Pulmonary artery endothelial cell (primary cell): Measurements from ENCODE around the gene CYP21A2. TPM values are rescaled to one million over a fixed set of nuclear protein-coding genes. Genes with fewer than 3 reads are reported as not detected.

ENCODE experiments used
- DNase-seq: peaks from one replicate; pipeline ENCODE4 v3.0.0-alpha.2; 2011; ENCODE audit warnings: low read depth, low spot score
- total RNA-seq: library from RNA; depleted of rRNA; stranded (reverse); fragments of >200 nt; gene quantifications from 2 replicates; pipeline ENCODE4 v1.2.3, GENCODE V29; 2014

Gene CYP21A2
- total RNA-seq, 1 donor from 2014 or later: not detected

DNA sequence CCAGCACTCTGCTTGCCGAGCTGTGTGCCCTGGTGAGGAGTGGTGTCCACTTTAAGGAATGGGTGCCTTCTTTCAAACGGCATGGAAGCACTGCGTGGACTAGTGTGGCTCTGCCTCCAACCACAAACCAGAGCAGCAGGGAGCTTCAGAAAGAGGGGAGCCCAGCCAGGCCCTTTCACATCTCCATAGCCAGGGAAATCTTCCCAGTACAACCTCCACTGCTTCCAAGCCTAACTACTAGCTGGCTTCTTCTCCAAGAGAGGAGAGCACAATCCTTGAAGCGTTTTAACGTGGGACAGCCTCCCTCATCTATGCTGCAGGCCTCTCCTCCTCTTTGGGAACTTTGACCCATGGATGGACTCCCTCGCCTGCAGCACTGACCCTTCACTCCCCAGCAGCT, 44.3 kb downstream of the CYP21A2 start:
- no peak for DNase-seq

DNA sequence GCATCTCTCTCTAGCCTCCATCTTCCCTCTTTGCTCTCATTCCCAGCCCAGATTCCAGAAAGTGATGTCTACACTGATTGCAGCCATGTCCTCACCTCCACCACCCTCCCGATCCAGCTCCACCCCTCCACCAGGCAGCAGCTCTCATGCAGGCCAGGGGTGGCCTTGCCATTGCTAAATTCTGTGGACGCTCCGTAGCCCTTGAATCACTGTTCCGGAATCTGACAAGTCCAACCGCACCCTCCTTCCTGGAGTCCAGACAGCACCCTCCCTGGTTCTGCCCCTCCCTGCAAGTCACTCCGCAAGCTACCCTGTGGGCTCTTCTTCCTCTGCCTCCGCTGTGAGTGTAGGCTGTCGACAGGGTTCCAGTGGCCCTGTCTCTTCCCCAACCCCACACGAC, 44.7 kb downstream of the CYP21A2 start:
- no peak for DNase-seq

GRCh38 chr6:32083812-32084768, 45.9 kb downstream of the CYP21A2 start:
- no peak for DNase-seq

- no peak for DNase-seq
Observed at GRCh38 chr6:32084780-32085179, 46.6 kb downstream of the CYP21A2 start.

DNA sequence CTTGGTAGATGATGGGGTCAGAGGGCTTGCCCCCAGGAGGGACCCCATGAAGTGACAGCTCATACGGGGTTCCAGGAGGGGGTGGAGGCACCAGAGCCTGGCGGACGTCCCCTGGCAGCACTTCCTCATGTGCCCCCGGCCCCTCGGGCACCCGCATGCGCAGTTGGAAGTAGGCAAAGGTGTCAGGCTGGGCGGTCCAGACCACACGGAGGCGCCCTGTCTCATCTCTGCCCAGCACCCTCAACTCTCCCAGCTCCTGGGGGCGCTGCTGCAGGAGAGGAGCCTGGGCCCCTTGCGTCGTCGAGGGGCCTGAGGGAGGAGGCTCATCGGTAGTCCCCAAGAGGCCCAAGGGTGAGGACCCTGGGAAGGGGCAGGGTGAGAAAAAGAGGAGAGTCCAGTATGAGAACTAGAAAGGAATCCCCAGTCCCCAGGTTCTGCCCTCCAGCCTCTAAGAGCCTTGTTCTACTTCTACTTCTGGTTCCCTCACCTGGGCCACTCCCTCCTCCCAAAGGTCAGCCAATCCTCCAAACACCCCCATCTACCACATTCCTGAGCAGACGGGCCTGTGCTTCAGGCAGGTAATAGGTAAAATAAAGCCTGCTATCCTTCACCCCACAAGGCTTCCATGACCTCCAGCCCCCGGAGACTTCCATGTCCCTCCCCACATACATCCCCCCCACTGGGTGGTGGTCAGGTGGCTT, 47.7 kb downstream of the CYP21A2 start:
- no peak for DNase-seq

- no peak for DNase-seq
Observed at GRCh38 chr6:32086661-32087573, 48.7 kb downstream of the CYP21A2 start.

DNA sequence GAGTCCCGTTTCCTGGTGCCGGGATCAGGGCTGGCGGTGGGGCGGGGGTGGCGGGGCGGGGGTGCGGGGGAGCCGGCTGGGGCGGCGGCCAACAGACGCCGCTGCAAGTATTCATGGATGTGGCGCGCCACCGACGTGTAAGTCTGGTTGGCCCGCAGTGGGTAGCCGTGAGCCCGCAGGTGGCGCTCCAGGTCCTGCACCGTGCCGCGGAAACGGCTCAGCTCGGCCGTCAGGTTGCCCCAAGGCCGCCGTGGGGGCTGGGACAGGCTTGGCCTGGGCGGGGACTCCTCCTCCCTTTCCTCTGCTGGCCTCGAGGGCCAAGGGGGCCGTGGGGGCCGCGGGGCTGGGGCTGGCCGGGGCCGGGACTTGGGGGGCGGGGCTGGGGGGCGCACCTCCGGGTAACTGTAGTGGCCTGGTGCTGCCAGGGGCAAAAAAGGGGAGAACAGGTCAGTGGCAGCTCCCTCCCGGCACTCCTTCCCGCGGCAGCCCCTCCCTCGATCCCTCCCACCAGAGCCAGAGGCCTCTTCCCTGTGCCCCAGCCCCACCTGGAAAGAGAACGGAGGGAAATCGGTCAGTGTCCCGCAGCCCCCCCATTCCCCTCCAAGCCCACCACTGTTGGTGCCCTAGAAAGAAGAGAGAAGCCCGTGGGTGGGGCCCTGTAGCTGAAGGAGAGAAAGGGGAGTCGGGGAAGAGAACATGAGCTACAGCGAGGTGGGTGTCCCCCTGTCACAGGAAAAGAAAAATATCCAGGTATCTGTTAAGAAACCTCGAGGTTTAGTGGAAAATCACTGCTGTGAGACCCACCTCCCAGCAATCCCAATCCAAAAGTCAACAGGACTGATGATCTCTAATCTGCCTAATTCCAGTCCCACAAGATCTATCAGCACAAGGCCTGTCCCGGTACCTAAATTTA, 49.6 kb downstream of the CYP21A2 start:
- peak; percentile 24 for DNase-seq

DNA sequence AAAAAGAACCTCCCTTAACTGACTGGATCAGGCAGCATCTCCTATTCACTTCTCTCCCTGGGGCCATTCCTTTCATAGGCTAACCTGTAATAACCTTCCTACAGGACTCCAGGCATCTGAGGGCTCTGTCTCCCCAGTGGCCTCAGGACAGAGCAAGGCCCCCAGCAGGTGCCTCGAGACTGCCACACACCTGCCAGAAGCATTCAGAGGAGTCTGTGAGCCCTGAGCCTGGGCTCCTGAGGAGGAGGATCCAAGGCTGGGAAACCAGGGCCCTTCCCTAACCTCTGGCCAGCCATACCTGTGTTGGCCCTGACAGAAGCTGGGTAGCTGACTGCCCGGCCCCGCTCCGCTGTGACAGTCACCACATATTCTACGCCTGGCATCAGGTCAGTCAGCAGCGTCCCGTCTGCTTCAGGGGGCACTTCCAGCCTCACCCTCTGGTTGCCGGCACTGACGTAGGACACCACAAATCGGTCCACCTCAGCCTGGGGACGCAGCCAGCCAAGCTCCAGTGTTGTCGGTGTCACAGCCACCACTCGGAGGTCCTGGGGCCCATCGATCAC, 50.4 kb downstream of the CYP21A2 start:
- no peak for DNase-seq

DNA sequence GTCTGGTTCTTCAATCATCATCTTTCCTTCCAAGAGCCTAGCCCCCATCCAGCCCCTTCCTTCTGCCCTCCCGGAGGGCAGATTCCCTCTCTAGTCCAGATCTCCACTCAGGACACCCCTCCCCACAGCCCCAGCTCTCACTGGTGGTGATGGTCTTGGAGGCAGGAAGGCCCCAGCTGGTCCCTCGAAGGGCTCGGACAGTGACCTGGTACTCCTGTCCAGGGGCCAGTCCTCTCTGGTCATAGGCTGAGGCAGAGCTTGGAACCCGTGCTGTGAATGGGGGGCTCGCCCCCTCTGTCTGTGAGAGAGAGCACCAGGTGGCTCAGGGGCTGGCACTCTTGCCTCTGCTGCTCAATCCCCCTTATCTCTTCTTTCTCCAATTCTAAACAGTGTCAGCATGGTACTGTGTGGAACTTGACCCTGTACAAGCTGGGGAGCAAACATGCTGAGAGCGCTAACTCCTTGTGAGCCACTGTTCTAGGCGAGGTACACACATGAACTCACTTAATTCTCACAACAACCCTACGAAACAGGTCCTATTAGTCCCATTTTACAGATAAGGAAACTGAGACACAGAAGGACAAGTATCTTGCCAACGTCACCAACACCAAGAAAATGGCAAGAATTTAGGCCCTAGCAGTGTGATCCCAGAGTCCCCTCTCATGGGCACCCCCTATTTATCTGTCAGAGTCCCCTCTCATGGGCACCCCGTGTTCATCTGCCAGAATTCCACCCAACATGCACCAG, 51.0 kb downstream of the CYP21A2 start:
- DNase-seq: no peak

Other genes starting within 250 kb of the CYP21A2 start
- 73.2 and 74.0 TPM in 2 replicates for gene VARS1, start 242.7 kb upstream of the CYP21A2 start, total RNA-seq
- 45.8 and 55.3 TPM in 2 replicates for gene LSM2, start 231.4 kb upstream of the CYP21A2 start, total RNA-seq
- 0.53 and 1.9 TPM in 2 replicates for gene HSPA1L, start 223.1 kb upstream of the CYP21A2 start, total RNA-seq
- gene HSPA1A, start 222.9 kb upstream of the CYP21A2 start, total RNA-seq: 33.6 and 431 TPM in 2 replicates
- gene HSPA1B, start 210.7 kb upstream of the CYP21A2 start, total RNA-seq: 48.7 and 575 TPM in 2 replicates
- gene NEU1, start 175.6 kb upstream of the CYP21A2 start, total RNA-seq: 54.3 and 71.7 TPM in 2 replicates
- 0.07 TPM in 1 of 2 replicates, not detected in the other for gene SLC44A4, start 159.4 kb upstream of the CYP21A2 start, total RNA-seq
- 46.4 and 61.8 TPM in 2 replicates for gene EHMT2, start 140.7 kb upstream of the CYP21A2 start, total RNA-seq
- 3.5 and 5.2 TPM in 2 replicates for gene ZBTB12, start 136.3 kb upstream of the CYP21A2 start, total RNA-seq
- gene C2, start 110.7 kb upstream of the CYP21A2 start, total RNA-seq: not detected in 2 replicates
- gene CFB, start 92.3 kb upstream of the CYP21A2 start, total RNA-seq: 3.4 and 4.0 TPM in 2 replicates
- gene NELFE, start 79.4 kb upstream of the CYP21A2 start, total RNA-seq: 110 and 121 TPM in 2 replicates
- gene SKIC2, start 79.2 kb upstream of the CYP21A2 start, total RNA-seq: 42.9 and 49.6 TPM in 2 replicates
- gene DXO, start 66.3 kb upstream of the CYP21A2 start, total RNA-seq: 10.1 and 11.6 TPM in 2 replicates
- gene C4A, start 56.4 kb upstream of the CYP21A2 start, total RNA-seq: 0.46 and 1.3 TPM in 2 replicates
- 0.66 and 1.0 TPM in 2 replicates for gene C4B, start 23.6 kb upstream of the CYP21A2 start, total RNA-seq
- 0.21 and 0.73 TPM in 2 replicates for gene TNXB, start 70.9 kb downstream of the CYP21A2 start, total RNA-seq
- 13.7 and 13.9 TPM in 2 replicates for gene ATF6B, start 89.8 kb downstream of the CYP21A2 start, total RNA-seq
- 6.3 and 6.7 TPM in 2 replicates for gene FKBPL, start 91.9 kb downstream of the CYP21A2 start, total RNA-seq
- 0.07 TPM in 1 of 2 replicates, not detected in the other for gene PRRT1, start 113.5 kb downstream of the CYP21A2 start, total RNA-seq
- 35.1 and 69.7 TPM in 2 replicates for gene PPT2, start 115.7 kb downstream of the CYP21A2 start, total RNA-seq
- 1.2 and 1.3 TPM in 2 replicates for gene EGFL8, start 126.2 kb downstream of the CYP21A2 start, total RNA-seq
- gene AGPAT1, start 137.7 kb downstream of the CYP21A2 start, total RNA-seq: 8.3 and 11.0 TPM in 2 replicates
- gene RNF5, start 140.0 kb downstream of the CYP21A2 start, total RNA-seq: 31.5 and 35.3 TPM in 2 replicates
- gene AGER, start 145.8 kb downstream of the CYP21A2 start, total RNA-seq: 0.26 and 0.53 TPM in 2 replicates
- gene PBX2, start 151.8 kb downstream of the CYP21A2 start, total RNA-seq: 41.8 and 48.7 TPM in 2 replicates
- gene GPSM3, start 154.2 kb downstream of the CYP21A2 start, total RNA-seq: 6.0 and 7.1 TPM in 2 replicates
- 20.1 and 25.0 TPM in 2 replicates for gene NOTCH4, start 185.7 kb downstream of the CYP21A2 start, total RNA-seq